Coronary artery (tissue), 2 donors: ENCODE measurements around the gene AFF1.
"Not testable (repeated sequence)": the region's sequence is repeated elsewhere in the genome, so short reads cannot be mapped to it uniquely, and the experiment has no call there.

ENCODE experiments used
- DNase-seq: peaks from one replicate; pipeline ENCODE4 v3.0.0-alpha.2; 2017; ENCODE audit warnings: low spot score
- H3K27ac ChIP-seq, 2 donors: fragments of 200-600 bp; sonication (generic); one replicate each; pipeline ENCODE4 v1.5.1; 2016 to 2019
- H3K4me3 ChIP-seq: fragments of 200-600 bp; sonication (generic); 2 replicates; pipeline ENCODE4 v1.5.1; 2016; ENCODE audit warnings: mild to moderate bottlenecking, moderate library complexity
- CTCF ChIP-seq: fragments of 200-600 bp; sonication (generic); IDR thresholded peaks from one replicate; pipeline ENCODE4 v1.5.1; 2019; ENCODE audit warnings: antibody characterized with exemption

The AFF1 gene

GRCh38 chr4:86980230-86980629 lies 45.4 kb downstream of the AFF1 start:
- no peak for DNase-seq
- TF ChIP-seq CTCF, result no peak
- no peak overlapping the region for H3K27ac ChIP-seq
- no peak overlapping the region for H3K4me3 ChIP-seq

- Histone ChIP-seq H3K4me3 (no peak overlapping the region), H3K27ac (peak overlapping the region in 1 of 2 donors; percentile 60)
- no peak for DNase-seq
- no peak for TF ChIP-seq CTCF
Observed at GRCh38 chr4:86981789-86982188, 47.0 kb downstream of the AFF1 start.

- H3K27ac ChIP-seq, H3K4me3 ChIP-seq, DNase-seq: not testable (repeated sequence)
Observed at GRCh38 chr4:86985852-86986251, 51.0 kb downstream of the AFF1 start.

GRCh38 chr4:86989658-86990057 lies 54.8 kb downstream of the AFF1 start:
- H3K4me3 ChIP-seq, H3K27ac ChIP-seq: not testable (repeated sequence)

GRCh38 chr4:86990510-86990909 lies 55.7 kb downstream of the AFF1 start:
- H3K4me3 ChIP-seq, result no peak overlapping the region
- no peak for TF ChIP-seq CTCF
- no peak overlapping the region for H3K27ac ChIP-seq
- no peak for DNase-seq

More at GRCh38 chr4:86989658-86990057, 54.8 kb downstream of the AFF1 start:
- not testable (repeated sequence) for DNase-seq

GRCh38 chr4:86991994-86992393 lies 57.2 kb downstream of the AFF1 start:
- no peak for TF ChIP-seq CTCF
- no peak for DNase-seq
- Histone ChIP-seq H3K4me3 (no peak overlapping the region), H3K27ac (no peak overlapping the region)

- Histone ChIP-seq H3K27ac (no peak overlapping the region), H3K4me3 (no peak overlapping the region)
- TF ChIP-seq CTCF, result no peak
- DNase-seq, result no peak
Observed at GRCh38 chr4:86993909-86994681, 59.3 kb downstream of the AFF1 start.

- DNase-seq, result no peak
- H3K27ac ChIP-seq, result no peak overlapping the region
Observed at GRCh38 chr4:86994686-86995085, 59.9 kb downstream of the AFF1 start.

GRCh38 chr4:86996510-86996909 lies 61.7 kb downstream of the AFF1 start:
- DNase-seq, H3K4me3 ChIP-seq, H3K27ac ChIP-seq: not testable (repeated sequence)

More at GRCh38 chr4:86994686-86995085, 59.9 kb downstream of the AFF1 start:
- no peak overlapping the region for H3K4me3 ChIP-seq
- TF ChIP-seq CTCF, result no peak
